Esophagus squamous epithelium (tissue), 4 donors: Measurements from ENCODE around the gene ADK.

ENCODE experiments used
- CTCF ChIP-seq, 6 experiments: fragments of 450-650 bp in 4 of 6; fragments of 200-600 bp in 2 of 6; sonication (generic) in 2 of 6; IDR thresholded peaks; one replicate each; pipeline ENCODE4 v1.5.1; 2016 to 2019; ENCODE audit warnings: antibody characterized with exemption in 6 of 6, mild to moderate bottlenecking in 4 of 6, moderate library complexity in 4 of 6
- POLR2A ChIP-seq, 4 donors: fragments of 450-650 bp; IDR thresholded peaks; one replicate each; pipeline ENCODE4 v1.6.1; 2017; ENCODE audit warnings: antibody characterized with exemption in 4 of 4, mild to moderate bottlenecking in 4 of 4, moderate library complexity in 3 of 4

DNA sequence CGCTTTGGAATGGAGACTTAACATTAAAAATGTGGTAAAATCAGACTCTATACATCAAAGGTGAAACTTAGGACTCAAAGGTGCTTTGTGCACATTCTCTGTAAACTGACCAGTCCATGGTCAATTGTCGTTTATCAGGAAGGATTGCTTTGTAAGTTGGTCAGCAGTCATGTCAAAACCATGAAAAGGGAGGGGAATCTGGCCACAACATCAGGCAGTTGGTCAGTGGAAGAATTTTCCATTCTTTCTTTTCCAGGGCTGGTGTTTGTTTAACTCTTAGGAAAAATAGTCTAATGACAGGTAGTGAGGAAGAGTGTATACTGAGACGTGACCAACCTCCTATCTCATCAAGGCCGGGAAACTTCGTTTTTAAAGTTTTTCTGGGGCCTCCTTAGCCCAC is 226.5 kb downstream of the ADK start:
- TF ChIP-seq CTCF (IDR thresholded peaks at IDR 0.05) (no peak), POLR2A (IDR thresholded peaks at IDR 0.05) (no peak)
